Endothelial cell of umbilical vein (primary cell): Measurements from ENCODE around the gene ETFDH. TPM values are rescaled to one million over a fixed set of nuclear protein-coding genes. Genes with fewer than 3 reads are reported as not detected.

ENCODE experiments used
- BruUV-seq: library from RNA; stranded (reverse); fragments of 400-500 nt; replicated peaks from 2 replicates; lab custom pipeline; 2021; lab: Mats Ljungman, UMichigan
- CTCF ChIA-PET: fragments of 300-600, 350-600 bp; sonication (Branson Sonifier 250); formaldehyde crosslinking; loops from one replicate; lab custom pipeline; 2021; ENCODE audit warnings: antibody characterized with exemption, inconsistent platforms; lab: Charles Lee
- POLR2A ChIA-PET: fragments of 300-600, 350-600 bp; sonication (Branson Sonifier 250); formaldehyde crosslinking; loops from one replicate; lab custom pipeline; 2021; ENCODE audit warnings: antibody characterized with exemption, inconsistent platforms; lab: Charles Lee
- DNase-seq: peaks from one replicate; pipeline ENCODE4 v3.0.0-alpha.2; 2011; ENCODE audit warnings: low read depth, low spot score
- FAIRE-seq: peaks from 2 replicates; lab custom pipeline; 2011; peaks lifted over from hg19 to GRCh38; lab: Jason Lieb, UNC
- H2AFZ ChIP-seq: 2 replicates; pipeline ENCODE4 v1.6.0; 2012; ENCODE audit warnings: low read depth, low read length, control low read depth, inconsistent platforms
- H3K27ac ChIP-seq: 2 replicates; pipeline ENCODE4 v1.5.1; 2011; ENCODE audit warnings: low read depth, mild to moderate bottlenecking, control low read depth, low read length, moderate library complexity; ENCODE audit not compliant: insufficient read depth
- H3K27me3 ChIP-seq, 2 experiments: 2 replicates each; pipeline versions ENCODE4 v1.6.0 to v1.6.1; 2011; ENCODE audit warnings: low read length in 2 of 2, mixed read lengths in 1 of 2; ENCODE audit not compliant: control insufficient read depth in 2 of 2, insufficient read depth in 2 of 2
- H3K36me3 ChIP-seq, 2 experiments: 2 replicates in 1 of 2; 3 replicates in 1 of 2; pipeline ENCODE4 v1.5.1; 2011; ENCODE audit warnings: low read length in 2 of 2, mild to moderate bottlenecking in 1 of 2, moderate library complexity in 1 of 2; ENCODE audit not compliant: control insufficient read depth in 2 of 2, insufficient read depth in 2 of 2; ENCODE audit errors: extremely low read depth in 1 of 2
- H3K4me1 ChIP-seq: 3 replicates; pipeline ENCODE4 v1.5.1; 2011; ENCODE audit warnings: mild to moderate bottlenecking, low read length; ENCODE audit not compliant: control insufficient read depth, insufficient read depth; ENCODE audit errors: extremely low read depth
- H3K4me2 ChIP-seq: 2 replicates; pipeline ENCODE4 v1.6.1; 2011; ENCODE audit warnings: low read length, control low read depth, mixed read lengths; ENCODE audit not compliant: insufficient read depth
- H3K4me3 ChIP-seq, 3 experiments: fragments of 200-600 bp in 1 of 3; sonication (generic), shearing (Covaris generic) in 1 of 3; replicated peaks in 1 of 3; 2 replicates each; pipeline ENCODE4 v1.5.1; 2011 to 2016; ENCODE audit warnings: control low read depth in 3 of 3, low read length in 3 of 3, mild to moderate bottlenecking in 2 of 3, inconsistent platforms in 1 of 3, low read depth in 1 of 3, moderate library complexity in 1 of 3; ENCODE audit not compliant: insufficient read depth in 1 of 3
- H3K79me2 ChIP-seq: 2 replicates; pipeline ENCODE4 v1.6.0; 2012; ENCODE audit warnings: low read length, inconsistent platforms; ENCODE audit not compliant: control insufficient read depth, insufficient read depth
- H3K9ac ChIP-seq: replicated peaks from 2 replicates; pipeline ENCODE3; 2011; ENCODE audit warnings: low read length, control low read depth; ENCODE audit not compliant: insufficient read depth; ENCODE audit errors: extremely low read depth
- H3K9me1 ChIP-seq: replicated peaks from 3 replicates; pipeline ENCODE4 v1.6.0; 2011; ENCODE audit warnings: mild to moderate bottlenecking, low read length; ENCODE audit not compliant: control insufficient read depth, insufficient read depth; ENCODE audit errors: extremely low read depth
- H3K9me3 ChIP-seq: replicated peaks from 2 replicates; pipeline ENCODE4 v1.5.1; 2012; ENCODE audit warnings: low read length, inconsistent platforms; ENCODE audit not compliant: control insufficient read depth, insufficient read depth
- H4K20me1 ChIP-seq: replicated peaks from 2 replicates; pipeline ENCODE3; 2011; ENCODE audit warnings: mild to moderate bottlenecking, low read length; ENCODE audit not compliant: control insufficient read depth, insufficient read depth; ENCODE audit errors: extremely low read depth
- EZH2 ChIP-seq: IDR thresholded peaks from 2 replicates; pipeline ENCODE4 v1.6.1; 2012; ENCODE audit warnings: borderline replicate concordance, low read depth, mild to moderate bottlenecking, moderate library complexity, low read length, inconsistent platforms; ENCODE audit not compliant: severe bottlenecking
- FOS ChIP-seq: IDR thresholded peaks from 2 replicates; pipeline ENCODE4 v1.6.1; 2011; ENCODE audit warnings: mild to moderate bottlenecking, low read length, moderate library complexity, borderline replicate concordance; ENCODE audit not compliant: insufficient read depth
- GATA2 ChIP-seq: IDR thresholded peaks from 2 replicates; pipeline ENCODE4 v1.7.0; 2011; ENCODE audit warnings: low read depth, mild to moderate bottlenecking, moderate library complexity, mixed read lengths, low read length; ENCODE audit not compliant: insufficient read length, insufficient read depth
- JUN ChIP-seq: IDR thresholded peaks from 2 replicates; pipeline ENCODE4 v1.6.1; 2011; ENCODE audit warnings: borderline replicate concordance, low read depth; ENCODE audit not compliant: insufficient read length, insufficient read depth
- MYC ChIP-seq: IDR thresholded peaks from one replicate; pipeline ENCODE4 v1.6.1; 2011; ENCODE audit warnings: mild to moderate bottlenecking, low read depth, low read length
- POLR2A ChIP-seq: IDR thresholded peaks from 2 replicates; pipeline ENCODE4 v1.6.1; 2012; ENCODE audit warnings: low read depth, mild to moderate bottlenecking, control low read depth, low read length
- POLR2AphosphoS5 ChIP-seq: IDR thresholded peaks from 2 replicates; pipeline ENCODE4 v1.6.1; 2012; ENCODE audit warnings: low read depth, mild to moderate bottlenecking, control low read depth, low read length, moderate library complexity; ENCODE audit not compliant: insufficient read depth
- dilution Hi-C: fragments of 300-500 bp; cut with MboI; formaldehyde crosslinking; loops from one replicate; pipeline ENCODE4 v1.15.0; 2019; ENCODE audit warnings: low sequenced_read_pairs; ENCODE audit not compliant: extremely low pct_ligation_motif_present
- intact Hi-C: fragments of 100-400 bp; cut with micrococcal nuclease; formaldehyde crosslinking; loops from one replicate; pipeline ENCODE4 v1.10.0; 2022
- polyA plus RNA-seq, 4 experiments: library from polyadenylated mRNA; depleted of rRNA in 3 of 4; stranded (reverse) in 3 of 4; unstranded in 1 of 4; fragments of >200 nt; gene quantifications; 2 replicates each; pipeline versions ENCODE4 v1.2.1 to v1.2.3, GENCODE V29; 2011 to 2012; ENCODE audit warnings: missing spikeins in 1 of 4
- total RNA-seq: library from RNA; stranded (reverse); gene quantifications from 2 replicates; pipeline ENCODE4 v1.2.3, GENCODE V29; 2021
- TF ChIP-seq, protein P1 (sequence below): IDR thresholded peaks from 2 replicates; pipeline ENCODE4 v1.6.1; 2011; ENCODE audit not compliant: insufficient read depth, insufficient read length
- TF ChIP-seq, protein P2 (sequence below), 2 donors: IDR thresholded peaks; 1 replicate in 1 of 2; 2 replicates in 1 of 2; pipeline ENCODE4 v1.5.1; 2011; ENCODE audit warnings: low read length in 2 of 2, mild to moderate bottlenecking in 2 of 2, moderate library complexity in 2 of 2, control low read depth in 1 of 2, inconsistent platforms in 1 of 2, low read depth in 1 of 2; ENCODE audit not compliant: insufficient read depth in 1 of 2; ENCODE audit errors: extremely low read depth in 1 of 2

ETFDH gene
- total and polyA plus RNA-seq, 2 donors (not counting 3 experiments of a cell fraction or from before 2014, with no cell fraction given), result 17.3 to 22.3 TPM

DNA sequence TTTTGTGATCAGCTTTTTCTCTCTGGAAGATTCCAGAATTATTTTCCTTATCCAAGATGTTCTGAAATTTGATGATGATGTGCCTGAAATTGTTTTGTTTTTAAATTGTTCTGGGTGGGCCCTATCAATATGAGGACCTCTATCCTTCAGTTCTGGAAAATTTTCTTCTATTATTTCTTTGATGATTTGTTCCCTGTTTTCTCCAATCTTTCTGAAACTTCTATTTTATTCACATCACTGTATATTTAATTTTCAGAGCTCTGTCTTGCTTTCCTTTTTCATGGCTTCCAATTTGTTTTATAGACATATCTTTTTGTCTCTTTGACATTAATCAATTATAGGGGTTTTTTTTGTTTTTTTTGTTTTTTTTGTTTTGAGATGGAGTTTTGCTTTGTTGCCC lies 84.5 kb downstream of the ETFDH start:
- POLR2A ChIA-PET, result interaction anchor here (0.7 kb wide), 1 partner anchor 58 kb away, joined by 4 read pairs; no protein-coding TSS in a partner anchor
- no peak for FAIRE-seq
- BruUV-seq, result no TSS peak

More for the DNA sequence above, 84.5 kb downstream of the ETFDH start:
- H3K9ac ChIP-seq, result no peak overlapping the region
- no peaks in the 10 kb centered on the region for H3K9me1 ChIP-seq
- no peak overlapping the region for H3K4me2 ChIP-seq
- no peak overlapping the region for H3K4me3 ChIP-seq
- no peaks in the 10 kb centered on the region for H3K27me3 ChIP-seq
- intact Hi-C loops, result no loop called here
- no peak for TF ChIP-seq EZH2
- TF ChIP-seq JUN, result no peak
- no peak for TF ChIP-seq POLR2AphosphoS5
- no peak for TF ChIP-seq GATA2
- TF ChIP-seq FOS, result no peak
- TF ChIP-seq MYC, result no peak
- TF ChIP-seq POLR2A, result no peak
- TF ChIP-seq, protein P1, sequence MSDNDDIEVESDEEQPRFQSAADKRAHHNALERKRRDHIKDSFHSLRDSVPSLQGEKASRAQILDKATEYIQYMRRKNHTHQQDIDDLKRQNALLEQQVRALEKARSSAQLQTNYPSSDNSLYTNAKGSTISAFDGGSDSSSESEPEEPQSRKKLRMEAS, result no peak
- TF ChIP-seq, protein P2, sequence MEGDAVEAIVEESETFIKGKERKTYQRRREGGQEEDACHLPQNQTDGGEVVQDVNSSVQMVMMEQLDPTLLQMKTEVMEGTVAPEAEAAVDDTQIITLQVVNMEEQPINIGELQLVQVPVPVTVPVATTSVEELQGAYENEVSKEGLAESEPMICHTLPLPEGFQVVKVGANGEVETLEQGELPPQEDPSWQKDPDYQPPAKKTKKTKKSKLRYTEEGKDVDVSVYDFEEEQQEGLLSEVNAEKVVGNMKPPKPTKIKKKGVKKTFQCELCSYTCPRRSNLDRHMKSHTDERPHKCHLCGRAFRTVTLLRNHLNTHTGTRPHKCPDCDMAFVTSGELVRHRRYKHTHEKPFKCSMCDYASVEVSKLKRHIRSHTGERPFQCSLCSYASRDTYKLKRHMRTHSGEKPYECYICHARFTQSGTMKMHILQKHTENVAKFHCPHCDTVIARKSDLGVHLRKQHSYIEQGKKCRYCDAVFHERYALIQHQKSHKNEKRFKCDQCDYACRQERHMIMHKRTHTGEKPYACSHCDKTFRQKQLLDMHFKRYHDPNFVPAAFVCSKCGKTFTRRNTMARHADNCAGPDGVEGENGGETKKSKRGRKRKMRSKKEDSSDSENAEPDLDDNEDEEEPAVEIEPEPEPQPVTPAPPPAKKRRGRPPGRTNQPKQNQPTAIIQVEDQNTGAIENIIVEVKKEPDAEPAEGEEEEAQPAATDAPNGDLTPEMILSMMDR (IDR thresholded peaks at IDR 0.05; ENCODE audit: extremely low read depth in 1 of 2, insufficient read depth in 1 of 2, low read depth in 1 of 2, low read length in 2 of 2), result no peak
- dilution Hi-C loops, result no loop called here
- H2AFZ ChIP-seq, result no peak overlapping the region
- no peaks in the 10 kb centered on the region for H3K9me3 ChIP-seq
- no peaks in the 10 kb centered on the region for H4K20me1 ChIP-seq
- CTCF ChIA-PET, result interaction anchor here (0.6 kb wide), 1 partner anchor 116 kb away, joined by 3 read pairs; no protein-coding TSS in a partner anchor
- H3K79me2 ChIP-seq, result no peaks in the 10 kb centered on the region
- H3K4me1 ChIP-seq, result no peaks in the 10 kb centered on the region
- H3K36me3 ChIP-seq, result no peaks in the 10 kb centered on the region
- DNase-seq, result no peak
- no peak overlapping the region for H3K27ac ChIP-seq
